ENCODE measurements around the gene PCSK5. TPM values are rescaled to one million over a fixed set of nuclear protein-coding genes. Genes with fewer than 3 reads are reported as not detected.

The PCSK5 gene
- total and polyA plus RNA-seq, 2 donors (not counting 3 experiments of a cell fraction or from before 2014, with no cell fraction given) = 2.6 to 4.8 TPM

- Histone ChIP-seq H3K79me2 (ENCODE audit: control insufficient read depth, insufficient read depth, low read length) (no peaks in the 10 kb centered on the region), H3K4me3 (replicated peaks in 1 of 3; ENCODE audit: insufficient read depth in 1 of 3, low read depth in 1 of 3, low read length in 3 of 3) (no peak overlapping the region), H3K36me3 (ENCODE audit: control insufficient read depth in 2 of 2, extremely low read depth in 1 of 2, insufficient read depth in 2 of 2, low read length in 2 of 2) (no peaks in the 10 kb centered on the region), H3K4me2 (ENCODE audit: insufficient read depth, low read length) (no peak overlapping the region), H3K27ac (ENCODE audit: insufficient read depth, low read depth, low read length) (no peak overlapping the region), H3K27me3 (ENCODE audit: control insufficient read depth in 2 of 2, insufficient read depth in 2 of 2, low read length in 2 of 2) (peaks cover 0 to 6% of the 10 kb centered on the region in 2 experiments), H4K20me1 (replicated peaks; ENCODE audit: control insufficient read depth, extremely low read depth, insufficient read depth, low read length) (no peaks in the 10 kb centered on the region), H3K9ac (replicated peaks; ENCODE audit: extremely low read depth, insufficient read depth, low read length) (no peak overlapping the region), H3K4me1 (ENCODE audit: control insufficient read depth, extremely low read depth, insufficient read depth, low read length) (peaks cover 15% of the 10 kb centered on the region), H2AFZ (ENCODE audit: low read depth, low read length) (no peak overlapping the region), H3K9me3 (replicated peaks; ENCODE audit: control insufficient read depth, insufficient read depth, low read length) (no peaks in the 10 kb centered on the region), H3K9me1 (replicated peaks; ENCODE audit: control insufficient read depth, extremely low read depth, insufficient read depth, low read length) (no peaks in the 10 kb centered on the region)
- TF ChIP-seq GATA2 (IDR thresholded peaks at IDR 0.05; ENCODE audit: insufficient read depth, insufficient read length, low read depth, low read length) (no peak), MAX (IDR thresholded peaks at IDR 0.05; ENCODE audit: insufficient read depth, insufficient read length) (no peak), JUN (IDR thresholded peaks at IDR 0.05; ENCODE audit: borderline replicate concordance, insufficient read depth, insufficient read length, low read depth) (no peak), POLR2A (IDR thresholded peaks at IDR 0.05; ENCODE audit: low read depth, low read length) (no peak), FOS (IDR thresholded peaks at IDR 0.05; ENCODE audit: borderline replicate concordance, insufficient read depth, low read length) (no peak)
- ChIA-PET POLR2A (no interaction called here), CTCF (interaction anchor here (0.8 to 1.2 kb wide), 2 partner anchors 15 to 29 kb away, joined by 3 read pairs; no protein-coding TSS in a partner anchor)
- intact Hi-C loops (cut with micrococcal nuclease) (loop anchor here (10.0 kb wide), 2 partner anchors 290 to 870 kb away; partner anchors contain the start of gene CARNMT1), dilution Hi-C loops (cut with MboI; ENCODE audit: extremely low pct_ligation_motif_present, low sequenced_read_pairs) (no loop called here)
- no TSS peak for BruUV-seq (replicated peaks)
- FAIRE-seq (no peak), DNase-seq (ENCODE audit: low read depth, low spot score) (no peak)
Observed at GRCh38 chr9:75895112-75895511, 4.6 kb downstream of the PCSK5 start.

- TF ChIP-seq FOS (IDR thresholded peaks at IDR 0.05; ENCODE audit: borderline replicate concordance, insufficient read depth, low read length) (no peak), EZH2 (IDR thresholded peaks at IDR 0.05; ENCODE audit: borderline replicate concordance, low read depth, low read length, severe bottlenecking) (no peak), GATA2 (IDR thresholded peaks at IDR 0.05; ENCODE audit: insufficient read depth, insufficient read length, low read depth, low read length) (no peak), JUN (IDR thresholded peaks at IDR 0.05; ENCODE audit: borderline replicate concordance, insufficient read depth, insufficient read length, low read depth) (no peak), MAX (IDR thresholded peaks at IDR 0.05; ENCODE audit: insufficient read depth, insufficient read length) (no peak), POLR2AphosphoS5 (IDR thresholded peaks at IDR 0.05; ENCODE audit: insufficient read depth, low read depth, low read length) (no peak), CTCF (IDR thresholded peaks at IDR 0.05; ENCODE audit: extremely low read depth in 1 of 2, insufficient read depth in 1 of 2, low read depth in 1 of 2, low read length in 2 of 2) (no peak), MYC (IDR thresholded peaks at IDR 0.05; ENCODE audit: low read depth, low read length) (no peak), POLR2A (IDR thresholded peaks at IDR 0.05; ENCODE audit: low read depth, low read length) (no peak)
- no peak overlapping the region for H2AFZ ChIP-seq (ENCODE audit: low read depth, low read length)
- H3K4me1 ChIP-seq (ENCODE audit: control insufficient read depth, extremely low read depth, insufficient read depth, low read length) = peaks cover 15% of the 10 kb centered on the region
- H3K36me3 ChIP-seq (ENCODE audit: control insufficient read depth in 2 of 2, extremely low read depth in 1 of 2, insufficient read depth in 2 of 2, low read length in 2 of 2) = no peaks in the 10 kb centered on the region
- intact Hi-C loops (cut with micrococcal nuclease) (loop anchor here (10.0 kb wide), 2 partner anchors 289 to 871 kb away; partner anchors contain the start of gene CARNMT1), dilution Hi-C loops (cut with MboI; ENCODE audit: extremely low pct_ligation_motif_present, low sequenced_read_pairs) (no loop called here)
- H3K4me3 ChIP-seq (replicated peaks in 1 of 3; ENCODE audit: insufficient read depth in 1 of 3, low read depth in 1 of 3, low read length in 3 of 3) = no peak overlapping the region
- no peaks in the 10 kb centered on the region for H3K9me1 ChIP-seq (replicated peaks; ENCODE audit: control insufficient read depth, extremely low read depth, insufficient read depth, low read length)
- H3K4me2 ChIP-seq (ENCODE audit: insufficient read depth, low read length) = no peak overlapping the region
- no peak for FAIRE-seq
- H3K27ac ChIP-seq (ENCODE audit: insufficient read depth, low read depth, low read length) = no peak overlapping the region
- H3K9me3 ChIP-seq (replicated peaks; ENCODE audit: control insufficient read depth, insufficient read depth, low read length) = no peaks in the 10 kb centered on the region
- H4K20me1 ChIP-seq (replicated peaks; ENCODE audit: control insufficient read depth, extremely low read depth, insufficient read depth, low read length) = no peaks in the 10 kb centered on the region
- BruUV-seq (replicated peaks) = no TSS peak
- ChIA-PET CTCF (no interaction called here), POLR2A (no interaction called here)
- no peaks in the 10 kb centered on the region for H3K79me2 ChIP-seq (ENCODE audit: control insufficient read depth, insufficient read depth, low read length)
- no peak for DNase-seq (ENCODE audit: low read depth, low spot score)
- H3K9ac ChIP-seq (replicated peaks; ENCODE audit: extremely low read depth, insufficient read depth, low read length) = no peak overlapping the region
- peaks cover 0 to 6% of the 10 kb centered on the region in 2 experiments for H3K27me3 ChIP-seq (ENCODE audit: control insufficient read depth in 2 of 2, insufficient read depth in 2 of 2, low read length in 2 of 2)
Observed at GRCh38 chr9:75896193-75896592, 5.7 kb downstream of the PCSK5 start.
